Esophagus squamous epithelium (tissue), 4 donors: ENCODE measurements around the gene CACUL1.

Experiments
- CTCF ChIP-seq, 6 experiments: fragments of 450-650 bp in 4 of 6; fragments of 200-600 bp in 2 of 6; sonication (generic) in 2 of 6; IDR thresholded peaks; one replicate each; pipeline ENCODE4 v1.5.1; 2016 to 2019; ENCODE audit warnings: antibody characterized with exemption in 6 of 6, mild to moderate bottlenecking in 4 of 6, moderate library complexity in 4 of 6
- POLR2A ChIP-seq, 4 donors: fragments of 450-650 bp; IDR thresholded peaks; one replicate each; pipeline ENCODE4 v1.6.1; 2017; ENCODE audit warnings: antibody characterized with exemption in 4 of 4, mild to moderate bottlenecking in 4 of 4, moderate library complexity in 3 of 4

DNA sequence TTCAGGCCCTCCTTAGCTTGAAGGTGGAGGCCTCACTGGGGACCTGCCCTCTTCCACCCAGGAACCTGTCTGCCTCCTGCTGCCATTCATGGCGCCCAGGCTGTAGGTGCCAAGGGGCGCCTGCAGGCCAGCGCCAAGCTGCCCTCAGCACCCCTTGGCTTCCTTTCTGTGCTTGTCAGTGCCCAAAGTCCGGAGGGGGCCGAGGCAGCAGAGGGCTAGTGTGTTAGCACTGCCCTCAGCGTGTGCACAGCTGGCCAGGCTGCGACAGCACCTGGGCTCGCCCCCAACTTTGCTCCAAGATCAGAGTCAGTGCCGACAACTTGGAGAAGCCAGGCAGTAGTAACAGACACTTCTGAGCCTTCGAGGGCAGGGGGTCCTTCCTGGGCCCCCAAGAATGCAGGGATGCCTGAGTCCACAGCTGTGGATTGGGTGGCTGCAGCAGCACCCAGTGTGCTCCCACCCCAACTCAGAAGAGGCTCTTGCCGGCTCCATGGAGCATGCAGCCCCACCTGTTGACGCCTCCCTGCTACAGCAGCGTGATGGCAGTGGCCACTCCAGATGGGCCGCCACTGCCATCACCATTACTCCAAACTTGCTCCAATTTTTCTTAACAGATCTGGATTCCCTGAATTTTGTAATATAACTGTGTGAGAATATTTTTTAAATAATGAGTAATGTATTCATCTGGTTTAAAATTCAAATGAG is 41.7 kb downstream of the CACUL1 start:
- TF ChIP-seq POLR2A (IDR thresholded peaks at IDR 0.05) (no peak), CTCF (IDR thresholded peaks at IDR 0.05) (peak in 1 of 6 experiments; percentile 5)
